ENCODE data around the gene TPBGL. TPM values are rescaled to one million over a fixed set of nuclear protein-coding genes. Genes with fewer than 3 reads are reported as not detected.

The TPBGL gene
- total and polyA plus RNA-seq, 2 of the 4 experiments (the other 2 are of a cell fraction), result not detected

GRCh38 chr11:75219869-75220268, 20.7 kb upstream of the TPBGL start:
- H3K4me1 ChIP-seq (ENCODE audit: control insufficient read depth, insufficient read depth, low read length), result no peaks in the 10 kb centered on the region
- H4K20me1 ChIP-seq (ENCODE audit: insufficient read depth, low read length), result no peaks in the 10 kb centered on the region
- no peak overlapping the region for H3K4me3 ChIP-seq (ENCODE audit: insufficient read depth, low read depth, low read length)
- ChIA-PET CTCF (no interaction called here), POLR2A (ENCODE audit: unreplicated experiment) (no interaction called here)
- no peaks in the 10 kb centered on the region for H3K79me1 ChIP-seq (ENCODE audit: low read depth in 1 of 2, low read length in 2 of 2)
- no peak overlapping the region for H3K27ac ChIP-seq (ENCODE audit: insufficient read depth, low read length)
- H2BK15ac ChIP-seq (ENCODE audit: low read depth, low read length), result no peak overlapping the region
- no TSS peak for BruUV-seq (replicated peaks)
- H2AK9ac ChIP-seq (replicated peaks; ENCODE audit: low read depth, low read length, poor library complexity), result no peak overlapping the region
- no peak for ATAC-seq (ENCODE audit: low read depth)
- H2BK120ac ChIP-seq (ENCODE audit: low read depth, low read length), result no peak overlapping the region
- no peak overlapping the region for H3K4ac ChIP-seq (ENCODE audit: low read depth, low read length)
- intact Hi-C loops (cut with micrococcal nuclease), result no loop called here
- WGBS, 2 experiments (ENCODE audit: extremely low coverage in 2 of 2, insufficient read length in 1 of 2), result no CpG with 5 or more reads among the region's 2 CpGs
- no peak overlapping the region for H4K5ac ChIP-seq (ENCODE audit: low read depth, low read length)
- no peak overlapping the region for H3K56ac ChIP-seq (ENCODE audit: extremely low read depth, insufficient read depth, low read length)
- H3K14ac ChIP-seq (replicated peaks; ENCODE audit: low read depth, low read length), result no peak overlapping the region
- in situ Hi-C loops (cut with MboI; ENCODE audit: low sequenced_read_pairs), result no loop called here
- peaks cover 17% of the 10 kb centered on the region for H3K27me3 ChIP-seq (ENCODE audit: control insufficient read depth, insufficient read depth, low read length)
- H3K4me2 ChIP-seq (ENCODE audit: low read depth, low read length), result no peak overlapping the region
- H4K8ac ChIP-seq (ENCODE audit: low read depth in 2 of 2, low read length in 2 of 2), result no peak overlapping the region
- dilution Hi-C loops (cut with HindIII; ENCODE audit: low sequenced_read_pairs, unreplicated experiment), result no loop called here
- no peak overlapping the region for H4K91ac ChIP-seq (ENCODE audit: insufficient read depth, low read depth, low read length)
- TF ChIP-seq SMC3 (IDR thresholded peaks at IDR 0.05; ENCODE audit: low read depth, low read length), result no peak
- H3K9me3 ChIP-seq (ENCODE audit: control insufficient read depth, insufficient read depth, low read length), result no peaks in the 10 kb centered on the region
- H3K36me3 ChIP-seq (ENCODE audit: control insufficient read depth, insufficient read depth, low read length), result no peaks in the 10 kb centered on the region
- H2BK5ac ChIP-seq (ENCODE audit: low read depth, low read length, poor library complexity, severe bottlenecking), result no peak overlapping the region
- no peak overlapping the region for H2AFZ ChIP-seq (replicated peaks; ENCODE audit: low read length, poor library complexity)
- no peak overlapping the region for H2AK5ac ChIP-seq (ENCODE audit: low read depth, low read length)
- H3K18ac ChIP-seq (ENCODE audit: low read depth, low read length), result no peak overlapping the region
- no peak overlapping the region for H2BK20ac ChIP-seq (ENCODE audit: low read depth, low read length)
- H3K9me1 ChIP-seq (ENCODE audit: insufficient read depth, low read length), result no peaks in the 10 kb centered on the region
- no peak overlapping the region for H3K9ac ChIP-seq (ENCODE audit: low read depth, low read length)
- no peak for DNase-seq
- H3K23ac ChIP-seq (ENCODE audit: low read depth, low read length), result no peak overlapping the region

Measured in IMR-90 (cell line).